Erythroblast (primary cell): ENCODE data around the gene NID1.
"Not testable (repeated sequence)": the region's sequence is repeated elsewhere in the genome, so short reads cannot be mapped to it uniquely, and the experiment has no call there.

Experiments used
- DNase-seq, 2 experiments: peaks; one replicate each; lab custom pipeline; 2025; lab: John Stamatoyannopoulos, UW
- GATA1 ChIP-seq: IDR thresholded peaks from 2 replicates; pipeline ENCODE4 v1.6.1; 2011; ENCODE audit warnings: low read depth, mild to moderate bottlenecking, control low read depth, low read length, moderate library complexity
- POLR2A ChIP-seq: IDR thresholded peaks from 2 replicates; pipeline ENCODE4 v1.6.1; 2011; ENCODE audit warnings: mild to moderate bottlenecking, low read length

The NID1 gene

GRCh38 chr1:235939480-235939775, 125.5 kb downstream of the NID1 start:
- no peak for TF ChIP-seq GATA1
- TF ChIP-seq POLR2A = no peak
- no peak for DNase-seq

- no peak for DNase-seq
- TF ChIP-seq GATA1 (no peak), POLR2A (no peak)
Measured at GRCh38 chr1:235938709-235939479, 126.0 kb downstream of the NID1 start.

GRCh38 chr1:235937123-235937522, 127.8 kb downstream of the NID1 start:
- peak; percentile 16 to 51 for DNase-seq
- no peak for TF ChIP-seq POLR2A
- TF ChIP-seq GATA1 = no peak

GRCh38 chr1:235935235-235936225, 129.4 kb downstream of the NID1 start:
- no peak for DNase-seq

GRCh38 chr1:235933766-235934116, 131.1 kb downstream of the NID1 start:
- TF ChIP-seq POLR2A (no peak), GATA1 (no peak)
- no peak for DNase-seq

More at GRCh38 chr1:235935235-235936225, 129.4 kb downstream of the NID1 start:
- TF ChIP-seq POLR2A = no peak
- no peak for TF ChIP-seq GATA1

GRCh38 chr1:235933017-235933765, 131.7 kb downstream of the NID1 start:
- TF ChIP-seq GATA1 (no peak), POLR2A (no peak)
- DNase-seq = no peak

- no peak for DNase-seq
- TF ChIP-seq POLR2A (no peak), GATA1 (no peak)
Measured at GRCh38 chr1:235932090-235932510, 132.8 kb downstream of the NID1 start.

- TF ChIP-seq GATA1 (no peak), POLR2A (no peak)
- DNase-seq = no peak
Measured at GRCh38 chr1:235931171-235931738, 133.6 kb downstream of the NID1 start.

GRCh38 chr1:235930543-235930942, 134.3 kb downstream of the NID1 start:
- no peak for TF ChIP-seq POLR2A
- no peak for TF ChIP-seq GATA1
- DNase-seq = no peak

- no peak for DNase-seq
- TF ChIP-seq GATA1 = no peak
Measured at GRCh38 chr1:235929216-235929615, 135.7 kb downstream of the NID1 start.

GRCh38 chr1:235928197-235928596, 136.7 kb downstream of the NID1 start:
- no peak for TF ChIP-seq POLR2A
- no peak for TF ChIP-seq GATA1
- DNase-seq = no peak

- DNase-seq = not testable (repeated sequence)
Measured at GRCh38 chr1:235927551-235927950, 137.3 kb downstream of the NID1 start.
